Activated CD8-positive, alpha-beta memory T cell treated with anti-CD3 and anti-CD28 coated beads for 4 hours (primary cell): Measurements from ENCODE around the gene DRAP1.

Experiments
- DNase-seq, 2 donors: peaks; one replicate each; pipeline ENCODE4 v3.0.0-alpha.2; 2020; ENCODE audit warnings: low read depth in 2 of 2

The DRAP1 gene

DNA sequence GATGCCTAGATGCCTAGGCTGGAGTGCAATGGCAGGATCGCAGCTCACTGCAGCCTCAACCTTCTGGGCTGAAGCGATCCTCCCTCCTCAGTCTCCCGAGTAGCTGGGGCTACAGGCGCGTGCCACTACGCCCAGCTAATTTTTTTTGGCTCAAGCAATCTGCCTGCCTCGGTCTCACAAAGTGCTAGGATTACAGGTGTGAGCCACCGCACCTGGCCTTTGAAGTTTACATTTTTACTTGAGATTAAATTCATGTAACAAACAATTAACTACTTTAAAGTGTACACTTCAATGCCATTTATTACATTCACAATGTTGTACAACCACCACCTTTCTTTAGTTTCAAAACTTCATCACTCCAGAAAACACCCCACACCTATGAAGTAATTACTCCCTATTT is 15.5 kb upstream of the DRAP1 start:
- DNase-seq: no peak

DNA sequence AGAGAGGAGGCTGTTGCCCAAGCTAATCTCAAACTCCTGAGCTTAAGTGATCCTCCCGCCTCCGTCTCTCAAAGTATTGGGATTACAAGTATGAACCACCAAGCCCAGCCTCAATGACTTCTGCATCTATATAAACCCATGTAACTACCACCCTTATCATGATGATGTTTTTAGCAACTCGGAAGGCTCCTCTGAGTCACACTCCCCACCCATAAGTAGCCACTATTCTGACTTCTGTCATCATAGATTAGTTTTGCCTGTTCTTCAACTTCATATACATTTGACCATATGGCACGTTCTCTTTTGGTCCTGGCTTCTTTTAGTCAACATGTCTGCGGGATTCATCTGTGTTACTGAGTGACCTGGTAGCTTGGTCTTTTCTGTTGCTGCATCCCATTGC is 12.6 kb upstream of the DRAP1 start:
- no peak for DNase-seq

DNA sequence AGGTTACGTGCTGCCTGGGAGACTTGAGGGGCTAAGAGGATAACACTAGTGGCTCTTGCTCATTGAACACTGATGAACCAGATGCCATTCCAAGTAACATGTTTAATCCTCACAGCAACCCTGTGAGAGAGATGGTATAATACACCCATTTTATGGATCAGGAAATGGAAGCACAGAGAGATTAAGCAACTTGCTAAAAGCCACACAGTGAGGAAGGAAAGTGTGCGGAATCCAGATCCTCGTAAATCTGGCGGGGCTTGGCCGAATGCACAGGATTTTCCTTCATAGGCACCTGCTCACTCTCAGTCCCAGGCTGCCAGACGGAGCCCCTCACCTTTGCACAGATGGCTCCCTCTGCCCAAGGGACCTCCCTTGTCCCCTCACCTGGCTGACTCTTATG is 11.3 kb upstream of the DRAP1 start:
- DNase-seq: no peak

DNA sequence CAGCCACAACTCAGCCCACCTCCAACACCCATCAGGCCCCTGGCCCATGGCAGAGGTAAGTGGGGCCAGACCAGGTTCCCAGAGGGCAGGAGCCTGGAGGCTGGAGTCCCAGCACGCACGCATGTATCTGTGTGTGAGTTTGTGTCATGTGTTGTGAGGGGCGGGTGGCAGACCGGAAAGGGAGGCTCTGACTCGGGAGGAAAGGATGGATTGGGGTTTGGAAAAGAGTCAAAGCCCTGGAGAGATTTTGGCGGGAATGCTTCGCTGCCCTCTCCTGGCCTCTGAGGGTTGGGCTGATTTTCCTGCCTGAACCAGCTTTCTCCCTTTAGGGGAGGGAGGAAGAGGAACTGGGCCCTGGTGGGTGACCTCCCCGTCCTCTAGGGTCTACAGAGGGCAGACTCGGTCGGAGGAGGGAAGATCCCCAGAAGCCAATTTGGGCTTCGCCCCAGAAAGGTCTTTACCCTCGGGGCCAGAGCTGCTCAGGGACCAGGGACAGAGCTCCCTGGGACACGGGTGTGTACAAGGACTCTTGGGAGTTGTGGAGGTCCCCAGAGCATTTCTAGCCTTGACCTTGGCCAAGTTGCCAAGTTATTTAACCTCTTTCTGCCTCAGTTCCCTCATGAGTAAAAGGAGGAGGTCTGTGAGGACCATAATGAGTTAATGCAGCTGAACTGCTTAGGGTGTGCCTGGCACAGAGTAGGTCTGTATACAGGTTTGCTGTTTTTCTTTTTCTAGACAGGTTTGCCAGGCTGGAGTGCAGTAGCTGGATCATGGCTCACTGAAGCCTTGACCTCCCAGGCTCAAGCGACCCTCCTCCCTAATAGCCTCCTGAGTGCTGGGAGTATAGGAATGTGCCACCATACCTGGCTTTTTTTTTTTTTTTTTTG is 7.3 kb upstream of the DRAP1 start:
- no peak for DNase-seq

DNA sequence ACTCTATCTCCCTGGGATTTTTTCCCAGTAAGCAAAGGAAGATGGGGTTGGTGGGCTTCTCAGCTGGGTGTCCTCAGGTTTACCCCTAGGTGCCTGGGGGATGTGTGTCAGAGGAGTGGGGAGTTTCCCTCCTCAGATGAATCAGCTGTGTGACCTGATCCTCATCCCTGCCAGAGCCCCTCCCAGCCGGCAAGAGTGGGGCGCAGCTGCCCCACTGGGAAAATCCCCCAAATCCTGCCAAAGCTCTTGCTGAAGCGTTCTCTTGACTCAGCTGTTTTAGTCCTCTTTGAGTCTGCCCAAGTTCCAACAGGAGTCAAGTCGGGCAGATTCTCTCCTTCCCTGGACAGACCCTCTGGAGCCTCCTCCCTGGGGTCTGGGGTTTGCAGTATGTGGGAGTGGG is 6.4 kb upstream of the DRAP1 start:
- no peak for DNase-seq

DNA sequence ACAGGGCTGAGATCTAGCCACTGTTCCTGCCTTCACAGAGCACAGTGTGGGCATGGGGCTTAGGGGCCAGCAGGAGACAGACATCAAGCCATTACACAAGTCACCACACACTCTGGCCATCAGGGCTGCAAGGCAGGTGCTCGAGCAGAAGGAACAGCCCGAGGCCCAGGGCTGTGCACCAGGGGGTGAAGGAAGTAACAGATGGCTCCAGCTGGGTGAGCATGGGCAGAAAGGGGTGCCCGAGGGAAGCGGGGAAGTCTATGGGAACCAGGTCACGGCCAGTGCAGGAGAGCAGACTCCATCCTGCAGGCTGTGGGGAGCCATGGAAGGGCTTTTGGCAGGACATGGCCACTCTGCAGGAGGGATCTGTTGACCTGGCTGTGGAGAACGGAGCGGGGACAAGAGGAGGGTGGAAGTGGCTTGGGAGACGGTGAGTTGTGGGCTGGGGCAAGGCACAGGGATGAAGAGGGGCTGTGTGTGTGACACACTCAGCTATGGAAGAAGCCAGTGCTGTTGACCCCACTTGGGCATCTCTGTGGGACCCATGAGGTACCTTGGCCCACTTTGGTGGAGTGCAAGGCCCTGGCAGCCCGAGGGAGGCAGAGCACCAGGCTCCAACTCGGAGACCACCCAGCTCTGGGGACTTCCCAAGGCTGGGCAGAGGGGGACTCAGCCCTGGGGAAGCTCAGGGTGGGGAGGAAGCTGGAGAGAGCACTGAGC is 4.0 kb upstream of the DRAP1 start:
- DNase-seq: no peak

DNA sequence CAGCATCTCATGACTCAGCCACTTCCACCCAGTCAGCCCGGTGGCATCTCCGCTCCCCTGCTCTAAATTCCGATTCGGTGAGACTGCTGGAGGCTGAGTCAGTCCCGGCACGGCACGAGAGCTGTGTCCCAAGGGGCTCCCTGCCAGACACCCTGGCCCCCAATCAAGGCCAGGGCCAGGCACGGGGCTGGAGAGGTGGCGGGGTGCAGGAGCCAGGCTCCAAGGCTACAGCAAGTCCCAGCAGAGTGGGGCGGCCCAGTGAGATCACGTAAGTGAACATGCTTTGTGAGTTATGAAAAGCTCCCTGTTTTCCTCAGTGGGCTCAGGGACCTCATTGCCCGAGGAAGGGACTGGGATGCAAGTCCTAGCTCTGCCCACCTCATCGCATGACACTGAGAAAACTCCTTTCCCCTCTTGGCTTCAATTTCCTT is 3.4 kb upstream of the DRAP1 start:
- DNase-seq: no peak

DNA sequence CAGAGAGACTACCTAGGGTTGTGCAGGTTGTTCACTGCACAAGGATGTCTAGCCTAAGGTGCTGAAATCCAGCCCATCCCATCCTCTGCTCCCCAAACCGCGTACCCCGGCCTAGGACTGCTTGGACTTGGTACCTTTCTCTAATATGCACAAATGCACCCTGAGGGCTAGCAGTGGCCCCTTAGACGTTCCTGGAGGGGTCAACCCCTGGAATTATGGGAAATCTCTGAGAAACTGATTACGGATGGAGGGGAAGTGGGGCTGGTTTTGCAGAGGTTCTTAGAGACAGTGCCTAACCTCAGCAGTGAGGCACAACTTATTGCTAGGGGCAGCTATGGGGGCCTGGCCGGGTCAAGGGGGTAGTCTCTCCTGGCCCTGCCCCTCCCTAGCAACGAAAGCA is 2.8 kb upstream of the DRAP1 start:
- no peak for DNase-seq

DNA sequence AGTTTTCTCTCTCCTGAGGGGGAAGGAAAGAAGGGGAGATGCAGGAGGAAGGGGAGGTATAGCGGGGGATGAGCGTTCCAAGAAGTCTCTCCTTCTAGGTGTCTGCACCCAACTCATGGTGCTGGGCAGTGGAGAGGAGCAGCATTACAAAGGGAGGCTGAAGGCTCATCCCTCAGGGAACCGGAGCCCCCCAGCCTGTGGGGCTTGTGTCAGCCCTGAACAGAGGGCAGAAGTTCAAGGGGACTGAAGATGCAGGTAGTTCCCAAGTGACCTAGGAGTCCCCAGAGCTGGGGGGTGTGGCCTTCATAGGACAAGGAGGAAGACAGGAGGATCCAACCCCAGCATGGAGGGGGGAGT is 2.2 kb upstream of the DRAP1 start:
- DNase-seq: no peak

DNA sequence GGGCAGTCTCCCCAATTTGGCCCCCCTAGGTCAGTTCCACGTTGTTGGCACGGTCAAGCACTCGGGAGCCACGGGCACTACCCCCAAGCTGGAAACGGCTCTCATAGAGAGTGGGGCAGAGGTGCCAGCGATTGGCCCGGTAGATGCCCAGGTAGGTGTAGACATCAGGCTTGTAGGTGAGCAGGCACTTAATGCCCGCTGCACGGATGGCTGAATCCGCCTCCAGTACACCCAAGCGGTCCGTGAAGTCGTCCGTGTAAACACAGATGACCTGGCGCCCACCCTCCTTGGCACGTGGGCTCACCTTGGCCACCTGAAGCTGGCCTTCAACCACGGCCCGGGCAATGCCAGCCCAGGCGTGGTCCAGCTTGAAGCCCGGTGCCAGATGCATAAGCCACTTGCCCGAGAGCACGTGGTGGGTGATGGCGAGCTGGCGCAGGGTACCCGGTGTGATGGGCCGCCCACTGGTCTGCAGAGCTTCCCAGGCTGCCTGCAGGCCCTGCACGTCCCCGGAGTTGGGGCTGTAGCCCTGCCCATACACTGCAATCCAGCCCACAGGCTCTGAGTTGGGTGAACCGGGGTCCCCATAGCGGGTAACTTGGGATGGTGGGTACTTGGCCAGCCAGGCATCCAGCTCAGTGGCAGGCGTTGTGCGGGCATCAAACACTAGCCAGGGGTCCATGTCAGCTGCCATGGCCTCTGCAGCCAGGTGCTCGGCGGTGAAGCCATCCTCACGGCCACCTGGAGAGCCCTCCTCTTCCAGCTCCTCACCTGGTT is 1.6 kb upstream of the DRAP1 start:
- DNase-seq: no peak

DNA sequence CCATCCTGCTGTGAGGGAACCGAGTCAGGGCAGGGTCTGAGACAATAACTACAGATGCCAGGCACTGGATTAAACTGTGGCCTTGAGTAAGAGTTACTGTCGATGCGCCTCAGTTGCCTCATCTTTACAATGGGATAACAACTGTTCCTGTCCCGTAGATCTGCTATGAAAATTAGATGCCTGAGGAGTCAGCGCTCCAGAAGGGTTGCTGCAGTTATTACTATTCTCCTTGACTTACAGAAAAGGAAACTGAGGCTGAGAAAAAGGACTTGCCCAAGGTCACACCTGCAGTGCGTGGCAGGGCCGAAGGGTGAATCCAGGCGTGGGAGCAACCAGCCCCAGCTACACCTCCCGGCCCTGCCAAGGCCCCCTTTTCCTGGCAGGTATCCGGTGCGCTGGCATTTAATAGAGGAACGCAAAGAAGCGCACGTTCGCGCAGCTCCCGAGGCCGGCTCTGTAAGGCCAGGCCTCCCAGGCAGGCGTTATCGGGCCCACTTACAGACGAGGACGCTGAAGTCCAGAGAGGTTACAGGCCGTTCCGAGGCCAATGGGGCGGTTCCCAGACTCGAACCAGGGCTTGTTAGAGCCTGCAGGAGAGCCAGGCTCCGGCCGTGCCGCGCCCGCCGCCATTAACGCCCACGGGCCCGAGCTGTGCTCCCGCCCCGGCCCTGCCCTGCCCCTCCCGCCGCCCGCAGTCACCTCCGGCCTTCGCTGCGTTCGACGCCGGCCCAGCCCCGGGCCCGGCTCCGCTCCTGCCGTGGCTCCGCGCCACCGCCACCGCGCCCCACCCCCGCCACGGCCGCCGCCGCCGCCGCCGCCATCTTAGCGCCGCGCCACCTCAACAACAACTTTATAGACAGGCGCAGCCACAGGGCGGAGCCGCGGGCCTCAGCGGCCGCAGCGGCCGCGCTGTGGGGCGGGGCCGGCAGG is 750 bp upstream of the DRAP1 start, which contains the start of gene C11orf68:
TSS of gene C11orf68 (minus strand) at position 852 of the 930 bp plus-strand sequence. CDS start at position 821, 31 bp downstream.
- no peak for DNase-seq

DNA sequence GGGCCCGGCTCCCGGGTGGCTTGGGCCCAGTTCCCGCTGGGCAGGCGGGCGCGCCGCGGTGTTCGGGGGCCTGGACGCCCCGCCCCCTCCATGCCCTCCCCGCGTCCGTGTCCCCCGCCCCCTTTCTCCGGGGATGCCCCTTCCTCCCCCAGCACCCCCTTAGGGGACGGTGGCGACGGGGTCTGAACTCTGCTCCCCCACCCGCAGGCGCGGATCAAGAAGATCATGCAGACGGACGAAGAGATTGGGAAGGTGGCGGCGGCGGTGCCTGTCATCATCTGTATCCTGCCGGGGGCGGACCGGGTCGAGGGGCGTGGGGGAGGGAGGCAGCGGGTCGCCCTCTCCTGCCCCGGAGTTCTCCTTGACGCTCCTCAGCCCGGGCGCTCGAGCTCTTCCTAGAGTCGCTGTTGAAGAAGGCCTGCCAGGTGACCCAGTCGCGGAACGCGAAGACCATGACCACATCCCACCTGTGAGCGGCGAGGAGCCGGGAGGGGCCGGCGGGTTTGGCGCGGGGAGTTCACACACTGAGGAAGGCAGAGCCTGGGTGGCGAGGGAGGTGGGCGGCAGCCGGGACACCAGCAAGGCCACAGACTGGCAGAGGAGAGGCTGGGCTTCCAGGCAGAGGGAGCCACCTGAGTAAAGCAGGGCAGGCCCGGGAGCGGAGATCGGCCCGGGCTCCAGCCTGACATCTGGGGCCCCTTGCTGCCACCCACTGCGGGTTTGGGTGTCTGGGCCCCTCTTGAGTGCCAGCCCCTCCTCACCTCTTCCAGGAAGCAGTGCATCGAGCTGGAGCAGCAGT is 546 bp downstream of the DRAP1 start:
- peak in 1 of 2 donors; percentile 36 for DNase-seq

DNA sequence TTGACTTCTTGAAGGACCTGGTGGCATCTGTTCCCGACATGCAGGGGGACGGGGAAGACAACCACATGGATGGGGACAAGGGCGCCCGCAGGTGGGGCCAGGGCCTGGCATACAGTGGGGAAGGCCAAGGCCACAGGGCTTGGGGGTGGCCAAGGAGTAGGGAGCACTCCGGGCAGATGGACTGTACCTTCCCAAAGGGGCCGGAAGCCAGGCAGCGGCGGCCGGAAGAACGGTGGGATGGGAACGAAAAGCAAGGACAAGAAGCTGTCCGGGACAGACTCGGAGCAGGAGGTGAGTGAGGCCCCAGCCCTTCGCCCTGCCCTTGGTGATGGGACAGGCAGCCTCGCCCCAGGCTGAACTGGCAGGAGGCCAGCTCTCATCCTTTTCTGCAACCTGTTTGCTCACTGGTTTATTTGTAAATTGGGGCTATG is 1.2 kb downstream of the DRAP1 start:
- no peak for DNase-seq

DNA sequence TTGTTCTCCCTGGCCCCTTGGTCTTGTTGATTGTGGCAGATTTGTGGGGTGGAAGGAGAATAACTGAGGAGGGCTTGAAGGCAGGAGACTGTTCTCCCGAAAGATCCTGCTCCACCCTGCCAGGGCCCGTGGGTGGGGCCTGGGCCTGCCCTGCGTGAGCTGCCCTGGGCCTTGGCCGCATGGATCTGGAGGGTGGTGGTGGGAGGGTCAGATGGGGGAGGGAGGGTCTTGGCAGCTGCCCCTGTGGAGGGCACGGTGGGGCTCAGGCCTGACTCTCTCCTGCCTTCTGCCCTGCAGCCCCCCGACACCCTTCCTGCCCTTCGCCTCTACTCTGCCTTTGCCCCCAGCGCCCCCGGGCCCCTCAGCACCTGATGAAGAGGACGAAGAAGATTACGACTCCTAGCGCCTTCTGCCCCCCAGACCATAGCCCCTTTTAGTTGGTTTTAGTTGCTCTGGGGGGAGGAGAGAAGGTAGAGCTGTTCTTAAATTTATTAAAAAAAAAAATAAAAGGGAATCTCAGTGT is 1.9 kb downstream of the DRAP1 start:
- DNase-seq: no peak

DNA sequence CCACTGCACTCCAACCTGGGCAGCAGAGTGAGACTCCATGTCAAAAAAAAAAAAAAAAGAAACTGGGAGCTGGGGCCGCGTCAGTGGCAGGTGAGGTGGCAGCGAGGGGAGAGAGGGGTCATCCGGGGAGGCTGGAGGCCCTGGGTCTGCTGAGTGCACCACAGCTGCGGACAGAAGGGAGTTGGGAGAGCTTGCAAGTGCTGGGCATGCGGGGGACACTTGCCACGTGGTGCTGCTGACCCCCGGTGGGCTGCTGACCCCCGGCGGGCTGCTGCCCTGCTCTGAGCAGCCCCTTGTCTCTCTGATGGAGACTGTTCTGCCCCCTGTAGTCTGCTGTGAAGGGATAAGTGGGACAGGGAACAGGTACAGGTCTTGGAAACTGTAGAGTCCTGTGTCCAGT is 2.6 kb downstream of the DRAP1 start:
- no peak for DNase-seq

DNA sequence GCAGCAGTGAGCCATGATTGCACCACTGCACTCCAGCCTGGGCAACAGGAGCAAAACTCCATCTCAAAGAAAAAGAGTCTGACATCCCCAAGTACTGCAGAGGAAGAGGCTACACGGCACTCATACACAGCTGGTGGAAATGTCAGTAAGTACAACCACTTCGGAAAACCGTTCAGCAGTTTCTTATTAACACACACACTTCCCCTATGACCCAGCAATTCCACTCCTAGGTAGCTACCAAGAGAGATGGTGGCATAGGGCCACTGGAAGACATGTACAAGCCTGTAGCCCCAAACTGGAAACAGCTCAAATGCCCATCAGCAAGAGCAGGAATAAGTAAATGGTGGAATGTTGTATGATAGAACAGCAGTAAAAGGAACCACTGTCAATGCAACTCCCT is 3.3 kb downstream of the DRAP1 start:
- DNase-seq: no peak

DNA sequence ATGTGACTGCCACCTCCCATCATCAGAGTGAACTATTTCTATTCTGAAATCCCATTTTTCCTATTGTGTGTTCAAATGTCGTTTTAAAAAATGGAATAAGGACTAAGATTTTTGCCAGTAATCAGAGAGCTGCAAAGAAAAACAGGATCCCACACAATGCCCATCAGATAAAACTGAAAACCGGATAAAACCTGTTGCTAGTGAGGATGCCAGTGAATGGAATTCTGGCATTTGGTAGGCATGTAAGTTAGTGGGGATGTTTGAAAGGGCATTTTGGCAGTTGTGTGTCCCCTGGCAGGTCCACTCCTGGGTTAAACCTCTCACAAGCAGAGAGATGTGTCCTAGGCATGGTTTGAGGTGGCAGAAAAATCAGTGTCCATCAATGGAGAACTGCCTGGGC is 6.2 kb downstream of the DRAP1 start:
- no peak for DNase-seq

DNA sequence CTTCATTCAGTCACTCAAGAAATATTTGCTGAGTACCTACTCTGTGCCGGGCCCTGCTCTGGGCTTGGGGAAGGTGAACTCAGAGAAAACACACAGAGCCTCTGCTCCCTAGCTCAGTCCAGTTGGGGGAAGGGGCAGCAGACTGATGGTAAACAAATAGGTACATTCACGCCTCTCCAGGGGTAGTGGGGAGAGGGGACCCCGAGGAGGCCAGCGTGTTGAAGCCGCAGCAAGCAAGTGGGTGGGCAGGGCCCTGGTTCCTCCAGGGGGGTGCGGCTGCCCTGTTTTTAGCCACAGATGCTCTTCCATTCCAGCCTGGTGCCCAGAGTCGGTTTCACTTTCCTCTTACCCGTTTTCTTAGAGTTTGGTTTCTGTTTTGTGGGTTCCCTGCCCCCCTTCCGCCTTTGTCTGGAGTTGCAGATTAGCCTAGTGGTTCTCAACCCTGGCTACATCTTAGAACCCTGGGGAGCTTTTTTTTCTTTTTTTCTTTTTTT is 8.7 kb downstream of the DRAP1 start:
- DNase-seq: peak; percentile 59 to 63

DNA sequence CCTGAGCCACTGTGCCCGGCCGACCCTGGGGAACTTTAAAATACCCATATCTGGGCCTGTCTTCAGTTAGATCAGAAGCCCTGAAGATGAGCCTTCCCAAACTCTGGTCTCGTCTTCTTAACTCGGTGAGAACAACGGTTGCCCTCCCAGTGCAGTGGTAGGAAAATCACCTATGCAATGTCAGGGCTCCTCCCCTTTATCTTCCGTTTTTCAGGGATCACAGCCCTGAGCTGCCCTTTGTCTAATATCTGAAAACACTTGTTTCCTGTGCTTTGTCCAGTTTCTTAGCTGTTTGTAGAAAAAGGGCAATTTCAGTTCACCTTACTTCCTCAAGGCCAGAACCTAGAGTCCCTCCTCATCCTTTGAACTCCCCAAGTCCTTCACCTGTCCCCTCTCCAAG is 9.4 kb downstream of the DRAP1 start:
- no peak for DNase-seq
